AG09309 (cell line): ENCODE results near the gene CMSS1.

ENCODE experiments used
- DNase-seq: peaks from one replicate; pipeline ENCODE4 v3.0.0-alpha.2; 2010; ENCODE audit warnings: low read depth
- H3K4me3 ChIP-seq: 2 replicates; pipeline ENCODE4 v1.5.1; 2011; ENCODE audit warnings: mild to moderate bottlenecking, low read depth, low read length, moderate library complexity; ENCODE audit not compliant: control insufficient read depth
- CTCF ChIP-seq: IDR thresholded peaks from 2 replicates; pipeline ENCODE4 v1.5.1; 2011; ENCODE audit warnings: mild to moderate bottlenecking, low read depth, low read length, inconsistent platforms; ENCODE audit not compliant: insufficient read depth, control insufficient read depth; ENCODE audit errors: missing control alignments

The CMSS1 gene

GRCh38 chr3:100033184-100033583 lies 215.5 kb downstream of the CMSS1 start:
- DNase-seq = peak; percentile 70
- no peak for TF ChIP-seq CTCF
- no peak overlapping the region for H3K4me3 ChIP-seq

- DNase-seq = no peak
- no peak overlapping the region for H3K4me3 ChIP-seq
- no peak for TF ChIP-seq CTCF
Measured at GRCh38 chr3:100033903-100034471, 216.3 kb downstream of the CMSS1 start.

GRCh38 chr3:100039075-100039474 lies 221.4 kb downstream of the CMSS1 start:
- no peak overlapping the region for H3K4me3 ChIP-seq
- no peak for TF ChIP-seq CTCF
- DNase-seq = no peak

- H3K4me3 ChIP-seq = no peak overlapping the region
- no peak for DNase-seq
- no peak for TF ChIP-seq CTCF
Measured at GRCh38 chr3:100040451-100041225, 223.0 kb downstream of the CMSS1 start.

GRCh38 chr3:100041328-100041749 lies 223.7 kb downstream of the CMSS1 start:
- no peak overlapping the region for H3K4me3 ChIP-seq
- TF ChIP-seq CTCF = no peak
- DNase-seq = peak; percentile 76

- DNase-seq = peak; percentile 91
- TF ChIP-seq CTCF = no peak
- H3K4me3 ChIP-seq = no peak overlapping the region
Measured at GRCh38 chr3:100042166-100042981, 224.7 kb downstream of the CMSS1 start.
